ENCODE data around the gene STK24. TPM values are rescaled to one million over a fixed set of nuclear protein-coding genes. Genes with fewer than 3 reads are reported as not detected.

Gene STK24
- total RNA-seq, 2 donors from 2014 or later, result 115 to 125 TPM

- Mint-ChIP-seq H3K27me3 (ENCODE audit: insufficient read depth) (no peaks in the 10 kb centered on the region), H3K4me3 (no peak overlapping the region), H3K4me1 (no peaks in the 10 kb centered on the region), H3K36me3 (ENCODE audit: low read depth) (peaks cover 69% of the 10 kb centered on the region), H3K27ac (peak overlapping the region; percentile 76), H3K9me3 (no peaks in the 10 kb centered on the region)
- no peak for TF ChIP-seq CTCF (conservative IDR thresholded peaks at IDR 0.05)
- DNase-seq, result no peak
- H3K27me3 ChIP-seq (ENCODE audit: control insufficient read depth, insufficient read depth, low read length, poor library complexity, severe bottlenecking), result no peaks in the 10 kb centered on the region
- H3K4me1 ChIP-seq (ENCODE audit: control insufficient read depth, insufficient read depth, low read length), result no peaks in the 10 kb centered on the region
- H3K9ac ChIP-seq (ENCODE audit: extremely low read depth, low read length, poor library complexity, severe bottlenecking), result no peak overlapping the region
- H3K4me3 ChIP-seq (ENCODE audit: low read length), result no peak overlapping the region
- H3K9me3 ChIP-seq (ENCODE audit: control insufficient read depth, low read length), result no peaks in the 10 kb centered on the region
- WGBS, 2 experiments (ENCODE audit: insufficient coverage in 1 of 2, insufficient read length in 1 of 2), result 90 to 96% methylated on average over 11 to 18 of the region's 18 CpGs
- H3K27ac ChIP-seq (ENCODE audit: low read depth, low read length), result no peak overlapping the region
- H3K36me3 ChIP-seq (ENCODE audit: control insufficient read depth, insufficient read depth, low read length), result peaks cover 83% of the 10 kb centered on the region
Observed at GRCh38 chr13:98462241-98462882, 114.5 kb downstream of the STK24 start.

GRCh38 chr13:98461486-98462240 is 115.2 kb downstream of the STK24 start:
- Histone ChIP-seq H3K36me3 (ENCODE audit: control insufficient read depth, insufficient read depth, low read length) (peaks cover 88% of the 10 kb centered on the region), H3K9ac (ENCODE audit: extremely low read depth, low read length, poor library complexity, severe bottlenecking) (no peak overlapping the region), H3K27me3 (ENCODE audit: control insufficient read depth, insufficient read depth, low read length, poor library complexity, severe bottlenecking) (no peaks in the 10 kb centered on the region), H3K4me3 (ENCODE audit: low read length) (no peak overlapping the region), H3K4me1 (ENCODE audit: control insufficient read depth, insufficient read depth, low read length) (no peaks in the 10 kb centered on the region), H3K9me3 (ENCODE audit: control insufficient read depth, low read length) (no peaks in the 10 kb centered on the region), H3K27ac (ENCODE audit: low read depth, low read length) (no peak overlapping the region)
- Mint-ChIP-seq H3K9me3 (no peaks in the 10 kb centered on the region), H3K4me1 (no peaks in the 10 kb centered on the region), H3K4me3 (no peak overlapping the region), H3K36me3 (ENCODE audit: low read depth) (peaks cover 74% of the 10 kb centered on the region), H3K27ac (peak overlapping the region; percentile 26), H3K27me3 (ENCODE audit: insufficient read depth) (no peaks in the 10 kb centered on the region)
- WGBS, 2 experiments (ENCODE audit: insufficient coverage in 1 of 2, insufficient read length in 1 of 2), result 94 to 97% methylated on average over 8 to 16 of the region's 16 CpGs
- TF ChIP-seq CTCF (conservative IDR thresholded peaks at IDR 0.05), result no peak
- DNase-seq, result no peak

- no peak overlapping the region for H3K4me3 Mint-ChIP-seq
- H3K27me3 ChIP-seq (ENCODE audit: control insufficient read depth, insufficient read depth, low read length, poor library complexity, severe bottlenecking), result no peaks in the 10 kb centered on the region
- no peaks in the 10 kb centered on the region for H3K9me3 ChIP-seq (ENCODE audit: control insufficient read depth, low read length)
- 87% methylated on average over 9 to 13 of the region's 13 CpGs for WGBS, 2 experiments (ENCODE audit: insufficient coverage in 1 of 2, insufficient read length in 1 of 2)
- no peak overlapping the region for H3K9ac ChIP-seq (ENCODE audit: extremely low read depth, low read length, poor library complexity, severe bottlenecking)
- no peaks in the 10 kb centered on the region for H3K9me3 Mint-ChIP-seq
- H3K4me1 Mint-ChIP-seq, result no peaks in the 10 kb centered on the region
- peaks cover 89% of the 10 kb centered on the region for H3K36me3 ChIP-seq (ENCODE audit: control insufficient read depth, insufficient read depth, low read length)
- no peak for DNase-seq
- no peak for TF ChIP-seq CTCF (conservative IDR thresholded peaks at IDR 0.05)
- H3K4me1 ChIP-seq (ENCODE audit: control insufficient read depth, insufficient read depth, low read length), result no peaks in the 10 kb centered on the region
- no peak overlapping the region for H3K27ac Mint-ChIP-seq
- H3K27me3 Mint-ChIP-seq (ENCODE audit: insufficient read depth), result no peaks in the 10 kb centered on the region
- no peak overlapping the region for H3K4me3 ChIP-seq (ENCODE audit: low read length)
- peaks cover 78% of the 10 kb centered on the region for H3K36me3 Mint-ChIP-seq (ENCODE audit: low read depth)
- H3K27ac ChIP-seq (ENCODE audit: low read depth, low read length), result no peak overlapping the region
Observed at GRCh38 chr13:98460516-98460915, 116.4 kb downstream of the STK24 start.

All from endodermal cell (in vitro differentiated cells).